Activated CD8-positive, alpha-beta T cell treated with anti-CD3 and anti-CD28 coated beads, Interleukin-2, amount 10 ng/mL, durations not matched to agents 7 days and 5 days (primary cell): ENCODE measurements around the gene CHKA. TPM values are rescaled to one million over a fixed set of nuclear protein-coding genes. Genes with fewer than 3 reads are reported as not detected.

ENCODE experiments used
- ATAC-seq: fragments of 150-1000 bp; cut with Tn5 transposase; one replicate; pipeline ENCODE4 v1.10.0; 2021; ENCODE audit warnings: moderate library complexity
- CTCF ChIA-PET: fragments of 350-600 bp; sonication (Branson Sonifier 250); formaldehyde crosslinking; loops from one replicate; lab custom pipeline; 2021; ENCODE audit warnings: antibody characterized with exemption; lab: Charles Lee
- POLR2A ChIA-PET: fragments of 350-600 bp; sonication (Branson Sonifier 250); formaldehyde crosslinking; loops from one replicate; lab custom pipeline; 2021; ENCODE audit warnings: antibody characterized with exemption; lab: Charles Lee
- DNase-seq: peaks from one replicate; pipeline ENCODE4 v3.0.0-alpha.2; 2020
- H3K27ac Mint-ChIP-seq: one replicate; pipeline ENCODE4 v1.8.0; 2021; ENCODE audit warnings: mild to moderate bottlenecking, mixed read lengths
- H3K27me3 Mint-ChIP-seq: one replicate; pipeline ENCODE4 v1.8.0; 2021; ENCODE audit warnings: low read depth, mixed read lengths
- H3K36me3 Mint-ChIP-seq: one replicate; pipeline ENCODE4 v1.8.0; 2021; ENCODE audit warnings: low read depth, mixed read lengths
- H3K4me1 Mint-ChIP-seq: one replicate; pipeline ENCODE4 v1.8.0; 2021; ENCODE audit warnings: low read depth, mixed read lengths
- H3K4me3 Mint-ChIP-seq: one replicate; pipeline ENCODE4 v1.8.0; 2021; ENCODE audit warnings: mild to moderate bottlenecking, mixed read lengths
- H3K9me3 Mint-ChIP-seq: one replicate; pipeline ENCODE4 v1.8.0; 2022; ENCODE audit warnings: mixed read lengths; ENCODE audit not compliant: insufficient read depth
- total RNA-seq, 2 experiments: library from RNA; stranded (reverse); gene quantifications; one replicate each; pipeline ENCODE4 v1.2.3, GENCODE V29; 2021

CHKA gene
- total RNA-seq, 2 experiments from 2014 or later: 14.4 to 14.5 TPM

GRCh38 chr11:68031144-68031464, 90.1 kb downstream of the CHKA start:
- ATAC-seq: no peak
- peaks cover 36% of the 10 kb centered on the region for H3K4me1 Mint-ChIP-seq
- H3K4me3 Mint-ChIP-seq: peak overlapping the region; percentile 97
- H3K27ac Mint-ChIP-seq: peak overlapping the region; percentile 98
- CTCF ChIA-PET: interaction anchor here (1.2 kb wide), 1 partner anchor 240 kb away, joined by 3 read pairs; no protein-coding TSS in a partner anchor
- DNase-seq: peak; percentile 35
- H3K27me3 Mint-ChIP-seq: no peaks in the 10 kb centered on the region
- H3K36me3 Mint-ChIP-seq: peaks cover 14% of the 10 kb centered on the region
- POLR2A ChIA-PET: interaction anchor here (0.9 to 2.4 kb wide), 3 partner anchors 10 to 20 kb away, joined by 3 to 15 read pairs (median 3); no protein-coding TSS in a partner anchor
- no peaks in the 10 kb centered on the region for H3K9me3 Mint-ChIP-seq

- DNase-seq: peak; percentile 97
- Mint-ChIP-seq H3K9me3 (no peaks in the 10 kb centered on the region), H3K27ac (peak within 1 kb of the TSS; percentile 98), H3K36me3 (peaks cover 14% of the 10 kb centered on the region), H3K27me3 (no peaks in the 10 kb centered on the region), H3K4me3 (peak within 1 kb of the TSS; percentile 97), H3K4me1 (peaks cover 40% of the 10 kb centered on the region)
- ChIA-PET CTCF (interaction anchor here (1.2 kb wide), 1 partner anchor 240 kb away, joined by 3 read pairs; no protein-coding TSS in a partner anchor), POLR2A (interaction anchor here (0.7 to 2.4 kb wide), 4 partner anchors 8 to 21 kb away, joined by 3 to 15 read pairs (median 3); no protein-coding TSS in a partner anchor)
- ATAC-seq: peak; percentile 98
Measured at GRCh38 chr11:68030318-68031143, 90.7 kb downstream of the CHKA start, which contains the start of gene NDUFS8. Gene NDUFS8 (plus strand): TSS chr11:68030681. CDS start chr11:68032152, 1,471 bp downstream.

- Mint-ChIP-seq H3K4me3 (peak overlapping the region; percentile 97), H3K27ac (peak overlapping the region; percentile 74), H3K36me3 (peaks cover 10% of the 10 kb centered on the region), H3K27me3 (no peaks in the 10 kb centered on the region), H3K9me3 (no peaks in the 10 kb centered on the region), H3K4me1 (peaks cover 41% of the 10 kb centered on the region)
- ChIA-PET POLR2A (no interaction called here), CTCF (no interaction called here)
- DNase-seq (no peak), ATAC-seq (no peak)
Measured at GRCh38 chr11:68028802-68029545, 92.2 kb downstream of the CHKA start.

GRCh38 chr11:68027667-68028066, 93.5 kb downstream of the CHKA start:
- no peak for ATAC-seq
- POLR2A ChIA-PET: interaction anchor here (0.9 kb wide), 1 partner anchor 20 kb away, joined by 3 read pairs; no protein-coding TSS in a partner anchor
- Mint-ChIP-seq H3K27ac (no peak overlapping the region), H3K4me3 (no peak overlapping the region), H3K4me1 (peaks cover 39% of the 10 kb centered on the region), H3K27me3 (no peaks in the 10 kb centered on the region), H3K36me3 (peaks cover 6% of the 10 kb centered on the region), H3K9me3 (no peaks in the 10 kb centered on the region)
- no peak for DNase-seq
- CTCF ChIA-PET: no interaction called here

- ATAC-seq (no peak), DNase-seq (no peak)
- ChIA-PET POLR2A (no interaction called here), CTCF (no interaction called here)
- H3K27me3 Mint-ChIP-seq: no peaks in the 10 kb centered on the region
- H3K4me1 Mint-ChIP-seq: peaks cover 35% of the 10 kb centered on the region
- H3K9me3 Mint-ChIP-seq: no peaks in the 10 kb centered on the region
- no peak overlapping the region for H3K4me3 Mint-ChIP-seq
- H3K27ac Mint-ChIP-seq: no peak overlapping the region
- peaks cover 6% of the 10 kb centered on the region for H3K36me3 Mint-ChIP-seq
Measured at GRCh38 chr11:68026391-68027105, 94.6 kb downstream of the CHKA start.

- peak; percentile 39 for DNase-seq
- H3K4me3 Mint-ChIP-seq: no peak overlapping the region
- H3K27me3 Mint-ChIP-seq: no peaks in the 10 kb centered on the region
- ChIA-PET POLR2A (no interaction called here), CTCF (interaction anchor here (1.3 to 1.5 kb wide), 2 partner anchors 15 to 92 kb away, joined by 3 to 4 read pairs; no protein-coding TSS in a partner anchor)
- no peak overlapping the region for H3K27ac Mint-ChIP-seq
- peak; percentile 44 for ATAC-seq
- H3K4me1 Mint-ChIP-seq: peaks cover 30% of the 10 kb centered on the region
- no peaks in the 10 kb centered on the region for H3K9me3 Mint-ChIP-seq
- H3K36me3 Mint-ChIP-seq: no peaks in the 10 kb centered on the region
Measured at GRCh38 chr11:68025047-68025446, 96.1 kb downstream of the CHKA start.

GRCh38 chr11:68024508-68024907, 96.7 kb downstream of the CHKA start:
- ChIA-PET POLR2A (no interaction called here), CTCF (interaction anchor here (1.3 to 1.5 kb wide), 2 partner anchors 16 to 93 kb away, joined by 3 to 4 read pairs; no protein-coding TSS in a partner anchor)
- H3K36me3 Mint-ChIP-seq: no peaks in the 10 kb centered on the region
- no peak for DNase-seq
- no peak overlapping the region for H3K4me3 Mint-ChIP-seq
- no peak for ATAC-seq
- no peak overlapping the region for H3K27ac Mint-ChIP-seq
- H3K9me3 Mint-ChIP-seq: no peaks in the 10 kb centered on the region
- H3K4me1 Mint-ChIP-seq: peaks cover 26% of the 10 kb centered on the region
- no peaks in the 10 kb centered on the region for H3K27me3 Mint-ChIP-seq

GRCh38 chr11:68022531-68022930, 98.7 kb downstream of the CHKA start:
- ATAC-seq (no peak), DNase-seq (no peak)
- H3K27ac Mint-ChIP-seq: no peak overlapping the region
- H3K9me3 Mint-ChIP-seq: no peaks in the 10 kb centered on the region
- POLR2A ChIA-PET: no interaction called here
- H3K4me3 Mint-ChIP-seq: no peak overlapping the region
- H3K27me3 Mint-ChIP-seq: no peaks in the 10 kb centered on the region
- H3K4me1 Mint-ChIP-seq: peaks cover 17% of the 10 kb centered on the region
- H3K36me3 Mint-ChIP-seq: no peaks in the 10 kb centered on the region
- CTCF ChIA-PET: no interaction called here

- DNase-seq (no peak), ATAC-seq (no peak)
- Mint-ChIP-seq H3K9me3 (no peaks in the 10 kb centered on the region), H3K27ac (no peak overlapping the region), H3K27me3 (no peaks in the 10 kb centered on the region), H3K36me3 (no peaks in the 10 kb centered on the region), H3K4me1 (peaks cover 12% of the 10 kb centered on the region), H3K4me3 (no peak overlapping the region)
- ChIA-PET CTCF (no interaction called here), POLR2A (interaction anchor here (1.1 kb wide), 1 partner anchor 9 kb away, joined by 3 read pairs; the partner anchor contains the start of gene NDUFS8)
Measured at GRCh38 chr11:68021167-68021787, 99.9 kb downstream of the CHKA start.

- no peaks in the 10 kb centered on the region for H3K27me3 Mint-ChIP-seq
- no peak overlapping the region for H3K4me3 Mint-ChIP-seq
- peaks cover 5% of the 10 kb centered on the region for H3K4me1 Mint-ChIP-seq
- no peaks in the 10 kb centered on the region for H3K9me3 Mint-ChIP-seq
- CTCF ChIA-PET: no interaction called here
- DNase-seq: no peak
- no peak for ATAC-seq
- no peak overlapping the region for H3K27ac Mint-ChIP-seq
- POLR2A ChIA-PET: no interaction called here
- H3K36me3 Mint-ChIP-seq: no peaks in the 10 kb centered on the region
Measured at GRCh38 chr11:68020575-68020974, 100.6 kb downstream of the CHKA start.

- DNase-seq (no peak), ATAC-seq (no peak)
- H3K4me3 Mint-ChIP-seq: no peak overlapping the region
- H3K36me3 Mint-ChIP-seq: no peaks in the 10 kb centered on the region
- no peaks in the 10 kb centered on the region for H3K27me3 Mint-ChIP-seq
- H3K4me1 Mint-ChIP-seq: no peaks in the 10 kb centered on the region
- H3K9me3 Mint-ChIP-seq: no peaks in the 10 kb centered on the region
- ChIA-PET CTCF (interaction anchor here (0.9 kb wide), 1 partner anchor 25 kb away, joined by 3 read pairs; no protein-coding TSS in a partner anchor), POLR2A (no interaction called here)
- no peak overlapping the region for H3K27ac Mint-ChIP-seq
Measured at GRCh38 chr11:68019486-68019885, 101.7 kb downstream of the CHKA start.
